Lower lobe of right lung (tissue), 2 donors: Measurements from ENCODE around the gene CCDC85A. TPM values are rescaled to one million over a fixed set of nuclear protein-coding genes. Genes with fewer than 3 reads are reported as not detected.

Experiments used
- ATAC-seq, 2 donors: fragments of 200-7000 bp; cut with Tn5 transposase; one replicate each; pipeline ENCODE4 v1.9.1; 2020 to 2022; ENCODE audit warnings: mild to moderate bottlenecking in 2 of 2, moderate library complexity in 2 of 2
- DNase-seq: peaks from one replicate; pipeline ENCODE4 v3.0.0-alpha.2; 2020
- H3K27ac ChIP-seq: fragments of 200-600 bp; one replicate; pipeline ENCODE4 v1.8.0; 2022
- H3K27me3 ChIP-seq: fragments of 200-600 bp; one replicate; pipeline ENCODE4 v1.8.0; 2022; ENCODE audit warnings: low read depth
- H3K36me3 ChIP-seq: fragments of 200-600 bp; one replicate; pipeline ENCODE4 v1.8.0; 2022; ENCODE audit warnings: mild to moderate bottlenecking
- H3K4me1 ChIP-seq: fragments of 200-600 bp; one replicate; pipeline ENCODE4 v1.8.0; 2022
- H3K4me3 ChIP-seq: fragments of 200-600 bp; one replicate; pipeline ENCODE4 v1.8.0; 2022; ENCODE audit warnings: mild to moderate bottlenecking
- H3K9me3 ChIP-seq: fragments of 200-600 bp; one replicate; pipeline ENCODE4 v1.8.0; 2022
- CTCF ChIP-seq: fragments of 200-600 bp; IDR thresholded peaks from one replicate; pipeline ENCODE4 v1.8.0; 2022; ENCODE audit warnings: antibody characterized with exemption, mild to moderate bottlenecking
- intact Hi-C: fragments of 100-400 bp; cut with DNase I; formaldehyde crosslinking; loops from one replicate; pipeline ENCODE4 v1.11.0; 2022
- total RNA-seq: library from RNA; stranded (reverse); fragmentation: NEBNext Ultra II Directional; extraction: Animal tissue kit (Norgen Biotek cat#: 25700); gene quantifications from one replicate; pipeline ENCODE4 v1.2.1, GENCODE V29; 2021
- donor health status: DM: no; HTN: yes; CAD: no; lungs with severe emphysema.

Gene CCDC85A
- total RNA-seq, 1 donor from 2014 or later: 17.0 TPM

DNA sequence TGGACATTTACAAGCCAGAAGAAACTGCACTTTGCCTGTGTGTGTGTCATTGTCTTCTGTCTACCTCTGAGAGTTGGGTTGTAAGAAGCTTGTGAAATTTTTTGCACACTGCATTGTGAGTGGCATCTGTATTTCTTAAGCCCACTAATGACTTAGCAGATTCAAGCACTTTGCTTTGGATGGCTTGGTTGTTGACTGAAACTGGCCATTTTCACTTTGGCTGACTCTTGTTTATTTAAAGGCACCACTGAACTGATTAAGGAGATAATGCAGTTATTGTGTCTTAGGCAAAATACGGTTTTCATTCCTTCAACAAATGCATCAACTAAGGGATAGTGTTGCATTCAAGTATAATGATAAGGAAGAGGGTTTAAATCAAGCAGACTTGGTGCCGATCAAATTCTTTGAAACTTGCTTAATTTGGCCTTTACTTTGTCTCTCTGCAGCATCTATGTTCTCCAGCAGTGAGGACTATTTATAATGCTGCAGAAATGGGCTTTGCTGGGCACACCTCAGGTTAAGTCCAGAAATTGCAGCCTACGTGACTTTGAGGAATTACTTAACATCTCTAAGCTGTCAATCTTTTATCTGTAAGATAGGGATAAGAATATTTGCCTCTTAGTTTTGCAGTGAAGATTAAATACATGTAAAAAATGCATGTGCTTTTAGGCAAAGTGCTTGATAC lies 142.0 kb downstream of the CCDC85A start:
- no peak for TF ChIP-seq CTCF
- intact Hi-C loops: no loop called here
- no peak for ATAC-seq

GRCh38 chr2:56326346-56326741 lies 142.6 kb downstream of the CCDC85A start:
- H3K9me3 ChIP-seq: no peaks in the 10 kb centered on the region
- intact Hi-C loops: no loop called here
- H3K27ac ChIP-seq: no peak overlapping the region
- TF ChIP-seq CTCF: no peak
- ATAC-seq (no peak), DNase-seq (no peak)
- H3K27me3 ChIP-seq: no peaks in the 10 kb centered on the region
- H3K4me1 ChIP-seq: peaks cover 6% of the 10 kb centered on the region
- H3K36me3 ChIP-seq: no peaks in the 10 kb centered on the region
- H3K4me3 ChIP-seq: no peak overlapping the region

More for the DNA sequence above, 142.0 kb downstream of the CCDC85A start:
- no peaks in the 10 kb centered on the region for H3K27me3 ChIP-seq
- H3K4me1 ChIP-seq: peaks cover 6% of the 10 kb centered on the region
- H3K36me3 ChIP-seq: no peaks in the 10 kb centered on the region
- DNase-seq: no peak
- H3K9me3 ChIP-seq: no peaks in the 10 kb centered on the region
- no peak overlapping the region for H3K27ac ChIP-seq
- no peak overlapping the region for H3K4me3 ChIP-seq

- intact Hi-C loops: no loop called here
- no peaks in the 10 kb centered on the region for H3K27me3 ChIP-seq
- no peak overlapping the region for H3K27ac ChIP-seq
- peaks cover 5% of the 10 kb centered on the region for H3K4me1 ChIP-seq
- no peaks in the 10 kb centered on the region for H3K9me3 ChIP-seq
- no peak for TF ChIP-seq CTCF
- no peak for DNase-seq
- H3K36me3 ChIP-seq: no peaks in the 10 kb centered on the region
- no peak for ATAC-seq
- no peak overlapping the region for H3K4me3 ChIP-seq
These were observed 148.0 kb downstream of the CCDC85A start for GRCh38 chr2:56331810-56332209.

- no peak overlapping the region for H3K27ac ChIP-seq
- intact Hi-C loops: no loop called here
- H3K36me3 ChIP-seq: no peaks in the 10 kb centered on the region
- H3K27me3 ChIP-seq: no peaks in the 10 kb centered on the region
- H3K4me1 ChIP-seq: peaks cover 5% of the 10 kb centered on the region
- no peak for ATAC-seq
- no peak for DNase-seq
- TF ChIP-seq CTCF: no peak
- no peaks in the 10 kb centered on the region for H3K9me3 ChIP-seq
- no peak overlapping the region for H3K4me3 ChIP-seq
These were observed 150.2 kb downstream of the CCDC85A start for GRCh38 chr2:56333812-56334485.

DNA sequence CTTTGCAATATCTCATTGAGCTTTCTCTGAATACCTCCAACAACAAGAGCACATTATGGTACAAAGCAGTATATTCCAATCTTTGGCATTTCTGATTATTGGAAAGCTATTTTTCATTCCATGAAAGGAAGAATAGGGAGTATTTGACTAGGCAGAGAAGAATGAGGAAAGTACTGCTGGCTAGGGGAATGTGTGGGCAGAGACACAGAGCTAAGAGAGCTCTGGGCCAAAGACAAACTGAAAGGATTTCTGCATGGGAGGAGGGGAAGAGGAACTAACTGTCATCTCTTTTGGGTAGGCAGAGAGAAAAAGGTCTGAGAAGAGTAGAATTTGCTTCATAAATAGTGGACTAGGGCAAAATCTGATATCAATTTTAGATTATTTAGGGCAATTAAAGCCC lies 150.8 kb downstream of the CCDC85A start:
- TF ChIP-seq CTCF: no peak
- Histone ChIP-seq H3K9me3 (no peaks in the 10 kb centered on the region), H3K4me3 (no peak overlapping the region), H3K4me1 (peaks cover 5% of the 10 kb centered on the region), H3K27ac (no peak overlapping the region), H3K27me3 (no peaks in the 10 kb centered on the region), H3K36me3 (no peaks in the 10 kb centered on the region)
- no peak for DNase-seq
- no peak for ATAC-seq
- intact Hi-C loops: no loop called here
